GM12864 (cell line): ENCODE measurements around the gene NSG1.
A peak's percentile ranks its signal among the peaks of the same experiment; 100 is the strongest.

Experiments used
- DNase-seq: peaks from one replicate; pipeline ENCODE4 v3.0.0-alpha.2; 2011; ENCODE audit warnings: low read depth
- H3K4me3 ChIP-seq: 2 replicates; pipeline ENCODE4 v1.5.1; 2011; ENCODE audit warnings: mild to moderate bottlenecking, low read depth, low read length, control low read depth
- TF ChIP-seq, protein P1 (sequence below): IDR thresholded peaks from 2 replicates; pipeline ENCODE4 v1.5.1; 2011; ENCODE audit warnings: low read depth, mild to moderate bottlenecking, moderate library complexity, low read length, control low read depth, inconsistent platforms; ENCODE audit errors: missing control alignments

Gene NSG1

DNA sequence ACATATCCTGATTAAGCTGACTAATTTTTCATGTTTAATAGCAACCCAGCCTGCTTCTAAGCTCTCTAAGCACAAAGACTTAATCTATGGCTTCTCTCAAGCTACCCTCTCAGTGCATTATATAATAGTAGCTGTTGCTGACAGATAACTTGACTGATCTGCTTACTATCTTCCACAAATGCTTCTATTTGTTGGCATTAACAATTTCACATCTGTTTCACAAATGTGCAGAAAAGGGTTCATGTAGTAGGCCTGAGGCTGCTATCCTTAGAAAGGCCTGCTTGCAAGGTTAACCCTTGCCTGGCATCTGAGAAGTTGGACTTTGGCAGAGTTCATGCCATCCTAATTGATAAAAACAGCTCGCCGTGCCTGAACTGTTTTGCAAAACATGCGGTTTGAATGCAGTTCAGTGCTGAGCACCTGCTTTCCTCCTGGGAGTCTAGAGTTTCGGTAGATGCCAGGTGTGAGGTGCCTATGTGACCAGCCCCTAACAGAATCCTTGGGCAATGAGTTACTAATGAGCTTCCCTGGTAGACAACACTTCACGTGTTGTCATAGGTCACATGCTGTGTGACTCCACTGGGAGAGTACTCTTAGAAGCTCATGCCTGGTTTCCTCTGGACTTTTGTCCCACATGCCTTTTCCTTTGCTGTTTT, 68.4 kb downstream of the NSG1 start:
- TF ChIP-seq, protein P1, sequence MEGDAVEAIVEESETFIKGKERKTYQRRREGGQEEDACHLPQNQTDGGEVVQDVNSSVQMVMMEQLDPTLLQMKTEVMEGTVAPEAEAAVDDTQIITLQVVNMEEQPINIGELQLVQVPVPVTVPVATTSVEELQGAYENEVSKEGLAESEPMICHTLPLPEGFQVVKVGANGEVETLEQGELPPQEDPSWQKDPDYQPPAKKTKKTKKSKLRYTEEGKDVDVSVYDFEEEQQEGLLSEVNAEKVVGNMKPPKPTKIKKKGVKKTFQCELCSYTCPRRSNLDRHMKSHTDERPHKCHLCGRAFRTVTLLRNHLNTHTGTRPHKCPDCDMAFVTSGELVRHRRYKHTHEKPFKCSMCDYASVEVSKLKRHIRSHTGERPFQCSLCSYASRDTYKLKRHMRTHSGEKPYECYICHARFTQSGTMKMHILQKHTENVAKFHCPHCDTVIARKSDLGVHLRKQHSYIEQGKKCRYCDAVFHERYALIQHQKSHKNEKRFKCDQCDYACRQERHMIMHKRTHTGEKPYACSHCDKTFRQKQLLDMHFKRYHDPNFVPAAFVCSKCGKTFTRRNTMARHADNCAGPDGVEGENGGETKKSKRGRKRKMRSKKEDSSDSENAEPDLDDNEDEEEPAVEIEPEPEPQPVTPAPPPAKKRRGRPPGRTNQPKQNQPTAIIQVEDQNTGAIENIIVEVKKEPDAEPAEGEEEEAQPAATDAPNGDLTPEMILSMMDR: no peak
- peak; percentile 24 for DNase-seq
- no peak overlapping the region for H3K4me3 ChIP-seq

DNA sequence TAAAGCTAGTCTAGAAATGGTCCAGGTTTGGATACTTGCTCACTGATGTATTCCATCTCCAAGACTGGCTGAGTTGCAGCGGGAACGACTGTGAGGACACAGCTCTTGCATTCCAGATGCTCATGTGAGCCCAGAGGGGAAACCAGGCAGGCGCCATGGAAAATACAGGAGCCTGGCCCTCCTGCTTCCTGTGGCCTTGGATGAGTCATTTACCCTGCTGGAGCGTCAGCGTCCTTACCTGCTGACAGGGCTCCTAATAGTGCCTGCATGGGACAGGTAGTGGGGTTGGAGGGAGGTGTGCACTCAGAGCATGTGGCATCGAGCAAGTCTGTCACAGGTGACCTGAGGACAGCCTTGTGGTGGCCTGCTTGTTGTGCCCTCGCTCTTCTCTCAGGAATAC, 69.4 kb downstream of the NSG1 start:
- TF ChIP-seq, protein P1: no peak
- DNase-seq: no peak
- H3K4me3 ChIP-seq: no peak overlapping the region

DNA sequence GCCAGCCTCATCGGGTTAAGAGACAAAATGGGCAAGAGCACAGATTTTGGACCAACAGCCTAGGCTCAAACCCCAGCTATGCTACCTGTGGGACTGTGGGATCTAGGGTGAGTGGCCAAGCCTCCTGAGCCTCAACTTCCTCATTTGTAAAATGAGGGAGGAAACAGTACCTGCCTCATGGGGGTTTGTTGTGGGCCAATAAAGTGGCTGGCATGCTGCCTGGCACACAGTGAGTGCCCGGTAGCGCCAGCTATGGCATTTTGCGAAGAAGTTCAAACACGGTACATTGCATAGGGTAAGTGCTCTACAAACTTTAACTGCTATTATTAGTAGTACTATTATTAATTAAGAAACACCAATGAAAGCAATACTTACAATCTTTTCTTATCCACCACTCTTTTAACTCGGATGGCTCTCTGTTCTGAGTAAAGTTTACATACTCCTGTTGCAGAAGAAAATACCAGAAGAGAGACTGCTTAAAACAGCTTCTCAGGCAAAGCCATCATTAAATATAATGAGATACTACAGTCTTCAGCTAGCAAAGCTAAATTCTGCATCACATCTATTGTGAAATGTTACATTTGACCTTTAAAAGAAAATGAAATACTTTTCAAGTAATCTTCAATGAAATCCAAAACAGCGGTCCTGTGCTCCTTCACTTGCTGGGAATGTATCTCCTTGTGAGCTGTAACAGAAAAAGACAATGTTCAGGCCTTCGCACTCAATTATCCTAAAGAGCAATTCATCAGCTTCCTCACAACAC, 70.1 kb downstream of the NSG1 start:
- TF ChIP-seq, protein P1: no peak
- no peak overlapping the region for H3K4me3 ChIP-seq
- DNase-seq: no peak

DNA sequence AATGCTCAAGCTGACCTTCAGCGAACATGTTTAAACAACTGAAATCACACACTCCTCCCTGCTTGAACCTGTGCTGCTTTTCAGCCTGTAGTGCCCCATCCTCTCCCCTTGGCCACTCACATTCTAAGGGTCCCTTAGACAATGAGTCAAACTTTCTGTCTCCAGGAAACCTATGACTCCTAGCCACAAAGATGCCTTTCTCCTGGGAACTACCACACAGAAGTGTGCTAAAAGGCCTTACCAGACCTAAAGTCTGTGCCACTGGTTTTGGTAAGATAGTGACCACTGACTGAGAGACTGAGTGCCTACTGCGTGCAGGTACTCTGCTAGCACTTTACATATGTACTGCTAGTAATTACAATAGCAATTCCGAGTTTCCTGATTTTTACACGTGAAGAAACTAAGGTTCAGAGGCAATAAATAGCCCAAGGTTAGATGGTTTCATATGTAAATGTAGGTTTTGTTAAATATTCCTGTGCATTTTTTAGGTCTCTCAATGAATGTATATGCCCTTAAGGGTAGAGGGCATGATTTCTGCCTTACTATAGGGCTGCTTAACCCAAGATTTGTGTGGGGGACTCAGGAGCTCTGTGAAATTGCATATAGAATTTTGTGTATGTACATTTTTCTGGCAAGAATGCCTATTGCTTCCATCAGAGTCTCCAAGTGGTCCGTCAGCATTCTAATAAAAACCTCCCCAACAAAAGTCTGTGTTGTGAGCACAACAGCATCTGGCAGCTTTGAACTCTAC, 71.1 kb downstream of the NSG1 start:
- no peak overlapping the region for H3K4me3 ChIP-seq
- TF ChIP-seq, protein P1: no peak

DNA sequence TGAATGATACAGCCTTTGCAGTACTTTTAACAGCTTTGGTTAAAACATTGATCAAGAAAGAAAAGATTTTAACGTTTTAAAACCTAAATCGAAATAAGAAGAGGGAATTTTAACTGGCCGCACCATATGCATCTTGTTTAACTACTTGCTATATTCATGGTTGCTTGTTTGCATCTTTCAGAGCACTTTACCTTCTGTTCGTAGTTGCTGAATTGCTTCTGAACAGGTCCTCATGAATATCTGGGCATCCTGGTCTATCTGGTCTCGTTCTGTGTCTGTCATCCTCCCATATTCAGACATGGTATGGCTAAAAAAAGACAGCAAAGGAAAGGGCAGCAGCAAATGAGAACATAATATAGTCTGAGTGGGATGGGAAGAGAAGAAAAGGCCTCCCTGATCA, 72.3 kb downstream of the NSG1 start:
- DNase-seq: no peak
- no peak overlapping the region for H3K4me3 ChIP-seq
- TF ChIP-seq, protein P1: no peak

More for the DNA sequence above, 71.1 kb downstream of the NSG1 start:
- DNase-seq: no peak

DNA sequence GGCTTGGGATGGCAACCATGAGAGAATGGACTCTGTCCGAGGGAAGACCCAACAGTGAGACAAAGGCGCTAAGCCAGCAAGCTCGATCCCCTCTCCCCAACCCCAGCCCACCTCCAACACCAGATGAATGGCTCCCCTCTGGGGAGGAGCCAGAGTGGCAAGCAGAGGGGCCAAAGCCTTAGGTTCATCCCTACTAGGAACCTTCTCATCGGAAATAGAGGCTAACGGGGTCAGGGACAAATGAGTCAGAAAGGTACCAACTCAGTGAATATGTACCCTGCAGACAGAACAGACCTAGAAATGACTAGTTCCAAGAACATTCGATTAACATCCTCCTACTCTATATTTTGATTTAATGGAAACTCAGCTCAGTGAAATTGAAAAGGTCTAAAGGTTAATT, 73.9 kb downstream of the NSG1 start:
- DNase-seq: no peak
- TF ChIP-seq, protein P1: no peak
- no peak overlapping the region for H3K4me3 ChIP-seq
